K562 (cell line): ENCODE measurements around the gene PSD2. TPM values are rescaled to one million over a fixed set of nuclear protein-coding genes. Genes with fewer than 3 reads are reported as not detected.
A peak's percentile ranks its signal among the peaks of the same experiment; 100 is the strongest.

Experiments
- ATAC-seq: fragments of 200-7000 bp; cut with Tn5 transposase; 3 replicates; pipeline ENCODE4 v1.9.1; 2020; ENCODE audit warnings: moderate library complexity
- BruUV-seq: library from RNA; stranded (reverse); fragments of 400-500 nt; replicated peaks from 2 replicates; lab custom pipeline; 2021; lab: Mats Ljungman, UMichigan
- CTCF ChIA-PET: fragments of 300-600 bp; formaldehyde crosslinking; extraction: SDS; loops from one replicate; lab custom pipeline; 2021; ENCODE audit warnings: low intra/inter-chr PET ratio; lab: Yijun Ruan, JAX
- POLR2A ChIA-PET: fragments of 300-600, 350-650 bp; sonication (Branson Sonifier 250); formaldehyde crosslinking; extraction: SDS; loops from one replicate; lab custom pipeline; 2021; ENCODE audit warnings: antibody characterized with exemption, inconsistent platforms; lab: Yijun Ruan, JAX
- DNase-seq, 4 experiments: peaks; one replicate each; pipeline versions ENCODE4 v3.0.0 to v3.0.0-alpha.2; 2011 to 2018; ENCODE audit warnings: low spot score in 3 of 4, mixed read lengths in 3 of 4; ENCODE audit errors: extremely low read depth in 1 of 4
- FAIRE-seq: peaks from 2 replicates; lab custom pipeline; 2011; peaks lifted over from hg19 to GRCh38; lab: Jason Lieb, UNC
- H2AFZ ChIP-seq: 2 replicates; pipeline ENCODE4 v1.6.0; 2011; ENCODE audit warnings: low read depth, low read length, control low read depth, inconsistent platforms
- H3K27ac ChIP-seq: fragments of 200-600 bp; 3 replicates; pipeline ENCODE4 v1.8.0; 2011; ENCODE audit warnings: low read depth, mild to moderate bottlenecking, control low read depth, inconsistent platforms, low read length, moderate library complexity, mixed read lengths; ENCODE audit errors: extremely low read depth
- H3K27me3 ChIP-seq, 2 experiments: fragments of 300-600 bp in 1 of 2; 2 replicates in 1 of 2; 3 replicates in 1 of 2; pipeline versions ENCODE4 v1.6.0 to v1.8.0; 2011; ENCODE audit warnings: inconsistent platforms in 2 of 2, low read length in 2 of 2, mild to moderate bottlenecking in 1 of 2, mixed read lengths in 1 of 2, moderate library complexity in 1 of 2; ENCODE audit not compliant: control insufficient read depth in 2 of 2, insufficient read depth in 2 of 2
- H3K36me3 ChIP-seq: fragments of 300-600 bp; 3 replicates; pipeline ENCODE4 v1.8.0; 2011; ENCODE audit warnings: mild to moderate bottlenecking, low read length, inconsistent platforms; ENCODE audit not compliant: control insufficient read depth, insufficient read depth
- H3K4me1 ChIP-seq, 2 experiments: fragments of 200-600 bp in 1 of 2; replicated peaks in 1 of 2; 2 replicates in 1 of 2; 3 replicates in 1 of 2; pipeline versions ENCODE4 v1.5.1 to v1.8.0; 2011; ENCODE audit warnings: inconsistent platforms in 2 of 2, low read length in 2 of 2, mild to moderate bottlenecking in 1 of 2, mixed read lengths in 1 of 2, moderate library complexity in 1 of 2; ENCODE audit not compliant: control insufficient read depth in 2 of 2, insufficient read depth in 2 of 2
- H3K4me2 ChIP-seq: 2 replicates; pipeline ENCODE4 v1.6.1; 2011; ENCODE audit warnings: low read length, control low read depth, inconsistent platforms, mixed read lengths; ENCODE audit not compliant: insufficient read depth
- H3K4me3 ChIP-seq: fragments of 200-600 bp; sonication (generic), shearing (Covaris generic); 2 replicates; pipeline ENCODE4 v1.5.1; 2016; ENCODE audit warnings: control low read depth, inconsistent platforms
- H3K79me2 ChIP-seq: fragments of 200-600 bp; 3 replicates; pipeline ENCODE4 v1.8.0; 2011; ENCODE audit warnings: low read length, inconsistent platforms; ENCODE audit not compliant: control insufficient read depth, insufficient read depth
- H3K9ac ChIP-seq, 2 experiments: 2 replicates each; pipeline versions ENCODE4 v1.6.0 to v1.6.1; 2011; ENCODE audit warnings: low read depth in 2 of 2, low read length in 2 of 2, control low read depth in 1 of 2, inconsistent platforms in 1 of 2, mild to moderate bottlenecking in 1 of 2, mixed read lengths in 1 of 2; ENCODE audit not compliant: insufficient read depth in 1 of 2
- H3K9me1 ChIP-seq: one replicate; pipeline ENCODE4 v1.6.0; 2011; ENCODE audit warnings: inconsistent platforms, mild to moderate bottlenecking, low read length, moderate library complexity; ENCODE audit not compliant: control insufficient read depth, insufficient read depth
- H3K9me3 ChIP-seq: replicated peaks from 2 replicates; pipeline ENCODE4 v1.5.1; 2011; ENCODE audit warnings: low read depth, low read length, inconsistent platforms; ENCODE audit not compliant: control insufficient read depth, insufficient read depth
- H4K20me1 ChIP-seq: replicated peaks from 2 replicates; pipeline ENCODE4 v1.6.1; 2011; ENCODE audit warnings: low read length, inconsistent platforms, mixed read lengths; ENCODE audit not compliant: control insufficient read depth, insufficient read depth
- ADNP ChIP-seq: fragments of 200-800 bp; sonication (Bioruptor generic); IDR thresholded peaks from 2 replicates; pipeline ENCODE4 v1.6.1; 2016; ENCODE audit warnings: missing genetic modification characterization, missing compliant biosample characterization
- BCOR ChIP-seq: fragments of 450-650 bp; IDR thresholded peaks from 2 replicates; pipeline ENCODE4 v1.6.1; 2016
- CBX1 ChIP-seq: sonication (generic); IDR thresholded peaks from 2 replicates; pipeline ENCODE4 v1.6.1; 2016; ENCODE audit warnings: antibody characterized with exemption, low read depth, mild to moderate bottlenecking
- CBX3 ChIP-seq, 2 experiments: IDR thresholded peaks; 1 replicate in 1 of 2; 2 replicates in 1 of 2; pipeline ENCODE4 v1.6.1; 2012; ENCODE audit warnings: inconsistent platforms in 2 of 2, low read length in 2 of 2, borderline replicate concordance in 1 of 2, control low read depth in 1 of 2
- CHD4 ChIP-seq: fragments of 200-600 bp; sonication (generic); IDR thresholded peaks from 3 replicates; pipeline ENCODE4 v1.6.1; 2012; ENCODE audit warnings: low read depth, mild to moderate bottlenecking, mixed read lengths, low read length, inconsistent platforms; ENCODE audit not compliant: insufficient read depth, insufficient replicate concordance, poor library complexity, severe bottlenecking
- ESRRA ChIP-seq: fragments of 450-650 bp; IDR thresholded peaks from 2 replicates; pipeline ENCODE4 v1.6.1; 2014; ENCODE audit warnings: low read depth, mild to moderate bottlenecking, moderate library complexity, borderline replicate concordance
- FOXK1 ChIP-seq: sonication (generic); formaldehyde crosslinking; IDR thresholded peaks from 2 replicates; pipeline ENCODE4 v1.8.0; 2022; ENCODE audit warnings: missing genetic modification reagents, mild to moderate bottlenecking, borderline replicate concordance
- GTF2F1 ChIP-seq: IDR thresholded peaks from 2 replicates; pipeline ENCODE4 v1.6.1; 2011; ENCODE audit warnings: low read depth, low read length, improper control_type of control experiment
- HDAC2 ChIP-seq: fragments of 450-650 bp; IDR thresholded peaks from 2 replicates; pipeline ENCODE4 v1.6.1; 2016; ENCODE audit warnings: mild to moderate bottlenecking
- HDAC8 ChIP-seq: fragments of 450-650 bp; IDR thresholded peaks from 2 replicates; pipeline ENCODE4 v1.6.1; 2016; ENCODE audit warnings: mild to moderate bottlenecking, missing genetic modification characterization, moderate library complexity, missing compliant biosample characterization
- KDM1A ChIP-seq, 2 experiments: fragments of 450-650 bp; IDR thresholded peaks; 2 replicates each; pipeline ENCODE4 v1.6.1; 2016; ENCODE audit warnings: mild to moderate bottlenecking in 2 of 2
- KLF10 ChIP-seq: fragments of 250-450 bp; sonication (Bioruptor Pico); IDR thresholded peaks from 2 replicates; pipeline ENCODE4 v1.6.1; 2021; ENCODE audit warnings: matching md5 sums
- NFXL1 ChIP-seq: fragments of 450-650 bp; formaldehyde crosslinking; IDR thresholded peaks from 2 replicates; pipeline ENCODE4 v1.4.0; 2021; ENCODE audit warnings: mild to moderate bottlenecking
- PHF20 ChIP-seq: fragments of 450-650 bp; IDR thresholded peaks from 2 replicates; pipeline ENCODE4 v1.6.1; 2018; ENCODE audit not compliant: partially characterized antibody
- PHF21A ChIP-seq: fragments of 450-650 bp; IDR thresholded peaks from 2 replicates; pipeline ENCODE4 v1.6.1; 2017; ENCODE audit warnings: low read depth, borderline replicate concordance
- RB1 ChIP-seq: fragments of 450-650 bp; IDR thresholded peaks from 2 replicates; pipeline ENCODE4 v1.6.1; 2017; ENCODE audit warnings: low read depth, mild to moderate bottlenecking
- RBM34 ChIP-seq: fragments of 200-400 bp; formaldehyde crosslinking; IDR thresholded peaks from 2 replicates; pipeline ENCODE4 v1.6.1; 2018; ENCODE audit warnings: low read length, borderline replicate concordance; ENCODE audit not compliant: insufficient read depth
- RCOR1 ChIP-seq, 2 experiments: IDR thresholded peaks; 2 replicates each; pipeline ENCODE4 v1.6.1; 2012; ENCODE audit warnings: low read depth in 2 of 2, low read length in 2 of 2, borderline replicate concordance in 1 of 2, improper control_type of control experiment in 1 of 2
- RFX5 ChIP-seq: IDR thresholded peaks from 2 replicates; pipeline ENCODE4 v1.6.1; 2011; ENCODE audit warnings: low read depth, mild to moderate bottlenecking, improper control_type of control experiment, low read length
- SMARCA5 ChIP-seq: fragments of 450-650 bp; IDR thresholded peaks from 2 replicates; pipeline ENCODE4 v1.6.1; 2016
- TCF7 ChIP-seq: sonication (generic); IDR thresholded peaks from 2 replicates; pipeline ENCODE4 v1.6.1; 2016; ENCODE audit warnings: antibody characterized with exemption, borderline replicate concordance
- ZC3H4 ChIP-seq: sonication (generic); formaldehyde crosslinking; IDR thresholded peaks from 2 replicates; pipeline ENCODE4 v1.9.0; 2021; ENCODE audit warnings: missing genetic modification reagents, borderline replicate concordance
- ZNF212 ChIP-seq: fragments of 450-650 bp; formaldehyde crosslinking; IDR thresholded peaks from 2 replicates; pipeline ENCODE4 v1.4.0; 2020; ENCODE audit warnings: mild to moderate bottlenecking
- ZNF24 ChIP-seq: fragments of 450-650 bp; IDR thresholded peaks from 2 replicates; pipeline ENCODE4 v1.6.1; 2016
- ZNF282 ChIP-seq: sonication (generic); formaldehyde crosslinking; IDR thresholded peaks from 2 replicates; pipeline ENCODE4 v1.8.1; 2023; ENCODE audit warnings: missing genetic modification reagents
- WGBS: fragments of 100-300 bp; shearing (Covaris generic); methylation state at CpG from one replicate; pipeline ENCODE4 v1.1.6; 2016; ENCODE audit warnings: low coverage, mixed read lengths; ENCODE audit not compliant: insufficient coverage; ENCODE audit errors: missing lambda C conversion rate; 5-methylcytosine and 5-hydroxymethylcytosine counted together
- in situ Hi-C: fragments of 300-500 bp; cut with MboI; formaldehyde crosslinking; loops from 4 replicates; pipeline ENCODE4 v1.15.0; 2018; ENCODE audit warnings: inconsistent platforms, mixed read lengths
- intact Hi-C: fragments of 100-400 bp; cut with micrococcal nuclease; formaldehyde crosslinking; loops from 2 replicates; pipeline ENCODE4 v1.14.2; 2022
- polyA plus RNA-seq, 8 experiments: library from polyadenylated mRNA; depleted of rRNA in 4 of 8; stranded (reverse) in 5 of 8; unstranded in 3 of 8; fragments of >200 nt; fragmentation: Nextera tagmentation in 2 of 8; fragmentation: Illumina TruSeq in 1 of 8; extraction: Ambion mirVana in 2 of 8; extraction: Trizol in 1 of 8; gene quantifications; 2 replicates each; pipeline versions ENCODE4 v1.2.1 to v1.2.3, GENCODE V29; 2011 to 2014; ENCODE audit warnings: inconsistent platforms in 1 of 8, missing spikeins in 1 of 8
- total RNA-seq, 7 experiments: library from RNA; depleted of rRNA in 6 of 7; stranded (reverse); fragments of >200 nt in 6 of 7; fragmentation: Illumina TruSeq in 2 of 7; extraction: Trizol in 2 of 7; gene quantifications; 2 replicates each; pipeline versions ENCODE4 v1.2.1 to v1.2.3, GENCODE V29; 2011 to 2021; ENCODE audit warnings: low replicate concordance in 1 of 7
- TF ChIP-seq, protein P1 (sequence below), 2 experiments: fragments of 250-450 bp in 1 of 2; fragments of 450-650 bp in 1 of 2; sonication (Bioruptor Pico) in 1 of 2; IDR thresholded peaks; 2 replicates each; pipeline versions ENCODE4 v1.6.1 to v1.8.0; 2016 to 2021; ENCODE audit warnings: mild to moderate bottlenecking in 2 of 2, moderate library complexity in 2 of 2, missing compliant biosample characterization in 1 of 2, missing genetic modification characterization in 1 of 2

The PSD2 gene
- total and polyA plus RNA-seq, 9 of the 15 experiments (the other 6 are each of a cell fraction or from before 2014, with no cell fraction given) = 0.01 to 0.09 (median 0.04) TPM; not detected in 4

DNA sequence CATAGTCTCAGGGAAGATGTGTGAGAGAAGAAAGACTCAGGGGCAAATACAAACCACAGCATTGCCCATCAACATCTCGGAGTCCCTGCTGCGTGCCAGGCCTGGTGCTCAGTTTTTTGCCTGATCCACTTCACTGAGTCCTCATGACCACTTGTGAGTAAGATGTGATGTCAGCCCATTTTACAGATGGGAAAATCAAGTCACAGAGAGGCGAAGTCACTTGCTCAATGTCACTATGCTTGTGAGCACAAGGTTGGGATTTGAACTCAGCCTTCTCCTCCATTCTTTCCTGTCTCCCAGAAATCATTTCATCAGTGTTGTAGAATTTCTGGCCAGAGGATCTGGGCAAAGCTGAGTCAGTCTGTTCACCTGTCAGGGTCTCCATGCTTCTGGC is 34.6 kb upstream of the PSD2 start:
- Histone ChIP-seq H3K4me3 (no peak overlapping the region), H3K9me1 (no peaks in the 10 kb centered on the region), H3K4me2 (no peak overlapping the region), H3K4me1 (peaks cover 2 to 34% of the 10 kb centered on the region in 2 experiments; a peak in 3 of 5 replicates), H3K27ac (no peak overlapping the region), H3K79me2 (no peaks in the 10 kb centered on the region), H3K9ac (no peak overlapping the region), H2AFZ (no peak overlapping the region), H3K36me3 (no peaks in the 10 kb centered on the region), H4K20me1 (0 out of 2 replicates have a peak, but pooled peaks cover 2% of the 10 kb centered on the region), H3K27me3 (peaks cover 2 to 6% of the 10 kb centered on the region in 2 experiments; a peak in 2 of 5 replicates), H3K9me3 (no peaks in the 10 kb centered on the region)
- CTCF ChIA-PET = no interaction called here
- intact Hi-C loops = loop anchor here (10.0 kb wide), 1 partner anchor 336 kb away; no protein-coding TSS in a partner anchor
- DNase-seq (no peak), FAIRE-seq (no peak), ATAC-seq (no peak)
- no TSS peak for BruUV-seq
- POLR2A ChIA-PET = interaction anchor here (1.1 kb wide), 1 partner anchor 129 kb away, joined by 4 read pairs; no protein-coding TSS in a partner anchor
- in situ Hi-C loops = loop anchor here (5.0 to 10.0 kb wide), 2 partner anchors 129 to 346 kb away; no protein-coding TSS in a partner anchor
- 41% methylated on average over 3 of the region's 3 CpGs for WGBS
- no peak for TF ChIP-seq ZNF212 (CRISPR knock-in tag)
- TF ChIP-seq RB1 = no peak
- TF ChIP-seq BCOR = peak; percentile 97
- no peak for TF ChIP-seq PHF21A
- no peak for TF ChIP-seq RFX5
- TF ChIP-seq, protein P1, sequence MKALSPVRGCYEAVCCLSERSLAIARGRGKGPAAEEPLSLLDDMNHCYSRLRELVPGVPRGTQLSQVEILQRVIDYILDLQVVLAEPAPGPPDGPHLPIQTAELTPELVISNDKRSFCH (CRISPR knock-in tag; IDR thresholded peaks at IDR 0.05) = no peak
- TF ChIP-seq, protein P1 (tag; IDR thresholded peaks at IDR 0.05) = peak; percentile 41; the same call in 1 of the 2 replicates
- 0 out of 2 replicates have a peak, but pooled peaks have one; percentile 56 for TF ChIP-seq FOXK1 (CRISPR knock-in tag)
- peak; percentile 88; the same call in 1 of the 2 replicates for TF ChIP-seq SMARCA5
- peak; percentile 96 for TF ChIP-seq ADNP (tag)
- TF ChIP-seq ZNF282 (CRISPR knock-in tag) = no peak
- TF ChIP-seq KDM1A (IDR thresholded peaks at IDR 0.05) = peak; percentile 88 to 94
- no peak for TF ChIP-seq NFXL1
- no peak for TF ChIP-seq RBM34
- TF ChIP-seq CBX3 (IDR thresholded peaks at IDR 0.05; ENCODE audit: borderline replicate concordance in 1 of 2, low read length in 2 of 2) = 0 out of 3 replicates have a peak, but pooled peaks of 1 of the 2 experiments have one; percentile 47
- TF ChIP-seq KLF10 (CRISPR knock-in tag) = no peak
- TF ChIP-seq ZC3H4 (CRISPR knock-in tag) = no peak
- peak; percentile 92 for TF ChIP-seq CHD4
- peak; percentile 91 for TF ChIP-seq HDAC2
- no peak for TF ChIP-seq HDAC8 (tag)
- peak; percentile 71; the same call in 1 of the 2 replicates for TF ChIP-seq CBX1
- peak; percentile 37 for TF ChIP-seq PHF20
- TF ChIP-seq GTF2F1 = no peak
- TF ChIP-seq ZNF24 = peak; percentile 56; the same call in 1 of the 2 replicates
- TF ChIP-seq TCF7 = no peak
- TF ChIP-seq RCOR1 (IDR thresholded peaks at IDR 0.05; ENCODE audit: borderline replicate concordance in 1 of 2, low read depth in 2 of 2, low read length in 2 of 2) = peak in 1 of 2 experiments; percentile 60; a peak in 1 of 4 replicates
- peak; percentile 42; the same call in 1 of the 2 replicates for TF ChIP-seq ESRRA
